GM12872 (cell line): ENCODE measurements around the gene TTLL6.

Source experiments
- TF ChIP-seq, protein P1 (sequence below): IDR thresholded peaks from 3 replicates; pipeline ENCODE4 v1.5.1; 2011; ENCODE audit warnings: low read depth, mild to moderate bottlenecking, low read length, moderate library complexity; ENCODE audit not compliant: insufficient read depth

TTLL6 gene

DNA sequence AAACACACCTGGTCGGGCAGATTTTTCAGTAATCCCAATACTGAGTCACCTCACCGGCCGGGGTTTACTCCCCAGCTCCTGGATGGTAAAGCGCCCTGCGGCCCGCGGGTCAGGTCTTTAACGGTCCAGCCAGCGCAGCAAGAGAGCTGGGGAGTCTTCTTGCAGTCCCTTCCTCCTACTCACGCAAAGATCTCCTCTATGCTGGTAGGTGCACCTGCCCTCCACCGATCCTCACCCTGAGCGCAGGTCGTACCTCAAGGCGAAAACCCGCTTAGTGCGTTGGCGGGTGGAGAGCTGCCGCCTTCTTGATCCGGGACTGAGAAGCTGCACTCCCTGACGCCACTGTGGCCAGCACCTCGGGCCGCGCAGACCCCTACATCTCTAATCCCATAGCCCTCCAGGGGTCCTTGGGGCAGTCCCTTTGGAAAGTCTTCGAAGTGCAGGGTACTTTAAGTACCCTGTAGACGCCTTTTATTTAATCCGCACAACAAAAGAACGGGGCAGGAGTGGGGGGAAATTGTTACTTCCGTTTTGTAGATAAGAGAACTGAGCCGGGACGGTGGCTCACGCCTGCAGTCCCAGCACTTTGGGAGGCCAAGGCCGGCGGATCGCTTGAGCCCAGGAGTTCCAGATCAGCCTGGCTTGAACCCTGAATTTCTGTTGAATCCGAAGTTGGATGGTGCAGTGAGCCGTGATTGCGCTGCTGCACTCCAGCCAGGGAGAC, 78.1 kb downstream of the TTLL6 start:
- TF ChIP-seq, protein P1, sequence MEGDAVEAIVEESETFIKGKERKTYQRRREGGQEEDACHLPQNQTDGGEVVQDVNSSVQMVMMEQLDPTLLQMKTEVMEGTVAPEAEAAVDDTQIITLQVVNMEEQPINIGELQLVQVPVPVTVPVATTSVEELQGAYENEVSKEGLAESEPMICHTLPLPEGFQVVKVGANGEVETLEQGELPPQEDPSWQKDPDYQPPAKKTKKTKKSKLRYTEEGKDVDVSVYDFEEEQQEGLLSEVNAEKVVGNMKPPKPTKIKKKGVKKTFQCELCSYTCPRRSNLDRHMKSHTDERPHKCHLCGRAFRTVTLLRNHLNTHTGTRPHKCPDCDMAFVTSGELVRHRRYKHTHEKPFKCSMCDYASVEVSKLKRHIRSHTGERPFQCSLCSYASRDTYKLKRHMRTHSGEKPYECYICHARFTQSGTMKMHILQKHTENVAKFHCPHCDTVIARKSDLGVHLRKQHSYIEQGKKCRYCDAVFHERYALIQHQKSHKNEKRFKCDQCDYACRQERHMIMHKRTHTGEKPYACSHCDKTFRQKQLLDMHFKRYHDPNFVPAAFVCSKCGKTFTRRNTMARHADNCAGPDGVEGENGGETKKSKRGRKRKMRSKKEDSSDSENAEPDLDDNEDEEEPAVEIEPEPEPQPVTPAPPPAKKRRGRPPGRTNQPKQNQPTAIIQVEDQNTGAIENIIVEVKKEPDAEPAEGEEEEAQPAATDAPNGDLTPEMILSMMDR, result no peak

DNA sequence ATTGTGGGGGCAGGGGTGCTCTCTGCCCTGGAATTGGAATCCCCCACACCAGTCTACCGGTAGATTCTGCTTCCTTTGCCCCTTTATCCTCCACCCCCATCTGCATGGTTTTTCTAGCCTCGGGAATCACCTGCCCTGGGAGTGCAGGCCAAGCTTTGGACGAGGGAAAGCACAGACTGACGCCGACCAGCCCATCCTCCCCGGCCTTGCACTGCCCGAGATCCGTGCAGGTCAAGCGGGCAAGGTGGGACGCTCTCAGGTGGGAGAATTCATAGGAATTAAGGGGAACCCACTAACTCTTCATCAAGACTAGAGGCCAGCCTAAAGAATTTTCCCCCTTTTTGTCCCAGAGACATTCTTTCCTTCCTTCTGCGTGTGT, 78.6 kb downstream of the TTLL6 start:
- TF ChIP-seq, protein P1, result no peak

DNA sequence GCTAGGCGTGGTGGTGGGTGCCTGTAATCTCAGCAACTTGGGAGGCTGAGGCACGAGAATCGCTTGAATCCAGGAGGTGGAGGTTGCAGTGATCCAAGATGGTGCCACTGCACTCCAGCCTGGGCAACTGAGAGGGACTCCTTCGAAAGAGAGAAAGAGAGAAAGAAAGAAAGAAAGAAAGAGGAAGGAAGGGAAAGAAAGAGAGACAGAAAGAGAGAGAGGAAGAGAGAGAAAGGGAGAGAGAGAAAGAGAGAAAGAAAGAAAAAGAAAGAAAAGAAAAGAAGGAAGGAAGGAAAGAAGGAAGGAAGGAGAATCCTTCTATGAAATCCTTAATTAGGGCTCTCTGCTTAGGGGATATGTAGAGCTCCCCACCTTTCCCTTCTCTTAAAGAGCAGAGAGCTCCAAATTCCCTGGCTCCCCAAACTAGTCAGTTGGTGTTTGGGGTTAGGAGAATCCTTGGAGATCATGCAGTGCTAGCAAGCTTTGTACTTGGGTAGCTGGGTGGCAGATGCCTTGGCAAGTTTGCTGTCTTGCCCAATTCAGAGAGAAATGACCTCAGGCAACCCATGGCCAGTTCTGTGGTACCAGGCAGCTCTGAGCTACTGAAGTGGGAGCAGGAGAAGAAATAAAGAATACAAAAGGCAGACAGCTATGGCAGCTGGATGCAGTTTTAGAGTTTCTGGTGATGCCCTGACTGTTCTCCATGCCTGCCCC, 79.5 kb downstream of the TTLL6 start:
- TF ChIP-seq, protein P1, result no peak

GRCh38 chr17:48735062-48735351, 82.0 kb downstream of the TTLL6 start:
- TF ChIP-seq, protein P1, result no peak

DNA sequence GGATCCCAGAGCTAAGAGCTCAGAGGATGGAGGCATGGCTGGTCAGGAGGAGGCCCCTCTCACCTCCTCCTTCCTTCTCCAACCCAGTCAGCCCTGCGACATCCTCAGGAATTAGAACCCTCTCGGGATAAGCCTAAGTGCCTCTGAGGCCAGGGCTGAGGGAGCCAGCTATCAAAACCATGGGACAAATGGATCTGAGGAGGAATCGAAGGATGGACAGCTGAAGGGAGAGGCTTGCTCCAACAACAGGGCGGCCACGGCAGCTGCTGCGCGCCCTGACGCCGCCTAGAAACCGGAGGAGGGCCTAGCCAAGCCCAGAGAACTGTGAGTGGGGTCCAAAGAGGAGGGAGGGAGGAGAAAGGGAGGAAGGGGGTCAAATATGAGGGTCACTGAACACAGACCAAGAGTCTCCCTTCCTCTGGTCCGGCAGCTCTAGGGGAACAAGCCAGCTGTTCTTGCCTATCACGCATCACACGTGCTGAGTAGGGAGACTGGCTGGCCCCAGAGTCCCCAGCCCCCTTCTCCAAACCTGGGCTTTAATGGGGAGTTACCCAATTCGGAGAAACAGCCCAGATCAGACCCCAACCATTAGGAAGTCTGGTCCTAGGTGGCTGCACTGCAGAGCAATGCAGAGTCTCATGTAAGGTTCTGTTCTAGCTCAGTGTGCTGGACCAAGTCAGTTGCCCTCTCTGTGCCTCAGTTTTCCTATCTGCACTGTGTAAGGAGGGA, 82.5 kb downstream of the TTLL6 start:
- TF ChIP-seq, protein P1, result no peak

DNA sequence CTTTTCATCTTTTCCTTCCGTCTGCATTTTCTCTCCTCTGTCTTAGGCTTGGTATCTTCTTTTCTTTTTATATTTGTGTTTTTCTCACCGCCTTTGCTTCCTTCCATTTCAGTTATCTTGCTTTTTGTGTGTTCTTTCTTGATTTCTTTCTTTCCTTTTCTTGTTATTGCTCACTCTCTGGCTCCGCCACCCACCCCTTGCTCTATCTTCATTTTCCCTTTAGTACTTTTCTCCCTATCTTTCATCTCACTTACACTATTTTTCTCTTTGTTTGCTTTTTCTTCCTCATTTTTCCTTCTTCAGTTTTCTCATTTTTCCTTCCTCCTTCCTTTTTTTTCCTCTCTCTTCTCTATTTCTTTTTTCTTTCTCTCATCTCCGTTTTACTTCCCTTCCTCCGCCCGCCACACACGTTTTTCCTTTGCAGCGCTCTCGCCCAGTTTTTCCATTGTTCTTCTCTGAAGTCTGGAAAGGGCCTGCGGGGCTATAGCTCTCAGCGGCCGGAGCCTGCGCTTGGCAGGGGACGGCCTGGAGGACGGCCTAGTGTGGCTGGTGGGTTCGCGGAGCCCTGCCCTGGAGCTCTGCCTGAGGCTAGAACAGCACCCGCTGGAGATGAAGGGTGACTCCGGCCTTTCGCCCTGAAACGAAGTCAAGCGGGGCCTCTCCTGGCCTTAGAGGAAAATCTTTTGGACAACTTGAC, 83.2 kb downstream of the TTLL6 start:
- TF ChIP-seq, protein P1, result no peak
